Colonic mucosa (tissue), 4 donors: Measurements from ENCODE around the gene DRAXIN. TPM values are rescaled to one million over a fixed set of nuclear protein-coding genes. Genes with fewer than 3 reads are reported as not detected.

Source experiments
- DNase-seq: peaks from one replicate; pipeline ENCODE4 v3.0.0-alpha.2; 2020
- H3K27ac ChIP-seq: fragments of 200-600 bp; one replicate; pipeline ENCODE4 v1.8.0; 2021
- H3K27me3 ChIP-seq: fragments of 200-600 bp; one replicate; pipeline ENCODE4 v1.8.0; 2021
- H3K36me3 ChIP-seq: fragments of 200-600 bp; one replicate; pipeline ENCODE4 v1.8.0; 2021
- H3K4me1 ChIP-seq: fragments of 200-600 bp; one replicate; pipeline ENCODE4 v1.8.0; 2021; ENCODE audit warnings: mild to moderate bottlenecking
- H3K4me3 ChIP-seq: fragments of 200-600 bp; one replicate; pipeline ENCODE4 v1.8.0; 2021
- H3K9ac ChIP-seq, 2 donors: one replicate each; pipeline ENCODE4 v1.7.0; 2013; ENCODE audit warnings: control low read depth in 2 of 2, low read depth in 2 of 2, low read length in 2 of 2
- H3K9me3 ChIP-seq: fragments of 200-600 bp; one replicate; pipeline ENCODE4 v1.8.0; 2021
- intact Hi-C: fragments of 100-400 bp; cut with DNase I; formaldehyde crosslinking; loops from one replicate; pipeline ENCODE4 v1.14.1; 2022
- total RNA-seq, 2 donors: library from RNA; stranded (reverse); fragmentation: NEBNext Ultra II Directional in 1 of 2; extraction: Animal tissue kit (Norgen Biotek cat#: 25700) in 1 of 2; gene quantifications; one replicate each; pipeline ENCODE4 v1.2.1, GENCODE V29; 2021
- TF ChIP-seq, protein P1 (sequence below): fragments of 200-600 bp; IDR thresholded peaks from one replicate; pipeline ENCODE4 v1.8.0; 2022; ENCODE audit warnings: antibody characterized with exemption, mild to moderate bottlenecking
- donor health status: healthy.
- donor health status: DM: no; HTN: no; CAD: no.
- donor health status: DM: no; HTN: no; CAD: no.

Gene DRAXIN
- total RNA-seq, 2 donors from 2014 or later: 0.05 TPM

DNA sequence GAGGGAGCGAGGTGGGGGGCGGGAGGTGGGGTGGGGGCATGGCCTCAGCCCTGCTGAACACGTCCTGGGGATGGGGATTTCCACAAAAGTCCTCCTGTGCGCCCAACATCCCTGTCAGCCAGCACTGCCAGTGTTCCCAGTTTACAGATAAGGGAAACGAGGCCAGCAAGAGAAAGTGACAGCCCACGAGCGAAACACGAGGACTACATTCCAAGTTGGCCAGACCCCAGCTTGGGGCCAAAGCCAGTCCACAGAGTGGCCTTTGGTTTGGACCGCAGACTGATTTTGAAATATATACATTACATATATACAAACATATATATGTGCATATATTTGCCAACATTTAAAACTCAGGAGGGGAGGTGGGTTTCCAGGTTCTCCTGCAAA, 42.3 kb upstream of the DRAXIN start:
- TF ChIP-seq, protein P1, sequence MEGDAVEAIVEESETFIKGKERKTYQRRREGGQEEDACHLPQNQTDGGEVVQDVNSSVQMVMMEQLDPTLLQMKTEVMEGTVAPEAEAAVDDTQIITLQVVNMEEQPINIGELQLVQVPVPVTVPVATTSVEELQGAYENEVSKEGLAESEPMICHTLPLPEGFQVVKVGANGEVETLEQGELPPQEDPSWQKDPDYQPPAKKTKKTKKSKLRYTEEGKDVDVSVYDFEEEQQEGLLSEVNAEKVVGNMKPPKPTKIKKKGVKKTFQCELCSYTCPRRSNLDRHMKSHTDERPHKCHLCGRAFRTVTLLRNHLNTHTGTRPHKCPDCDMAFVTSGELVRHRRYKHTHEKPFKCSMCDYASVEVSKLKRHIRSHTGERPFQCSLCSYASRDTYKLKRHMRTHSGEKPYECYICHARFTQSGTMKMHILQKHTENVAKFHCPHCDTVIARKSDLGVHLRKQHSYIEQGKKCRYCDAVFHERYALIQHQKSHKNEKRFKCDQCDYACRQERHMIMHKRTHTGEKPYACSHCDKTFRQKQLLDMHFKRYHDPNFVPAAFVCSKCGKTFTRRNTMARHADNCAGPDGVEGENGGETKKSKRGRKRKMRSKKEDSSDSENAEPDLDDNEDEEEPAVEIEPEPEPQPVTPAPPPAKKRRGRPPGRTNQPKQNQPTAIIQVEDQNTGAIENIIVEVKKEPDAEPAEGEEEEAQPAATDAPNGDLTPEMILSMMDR: no peak
- no peaks in the 10 kb centered on the region for H3K27me3 ChIP-seq
- H3K4me3 ChIP-seq: no peak overlapping the region
- no peak overlapping the region for H3K27ac ChIP-seq
- H3K9ac ChIP-seq: no peak overlapping the region
- no peak for DNase-seq
- no peaks in the 10 kb centered on the region for H3K36me3 ChIP-seq
- H3K9me3 ChIP-seq: no peaks in the 10 kb centered on the region
- intact Hi-C loops: no loop called here
- H3K4me1 ChIP-seq: peaks cover 9% of the 10 kb centered on the region

DNA sequence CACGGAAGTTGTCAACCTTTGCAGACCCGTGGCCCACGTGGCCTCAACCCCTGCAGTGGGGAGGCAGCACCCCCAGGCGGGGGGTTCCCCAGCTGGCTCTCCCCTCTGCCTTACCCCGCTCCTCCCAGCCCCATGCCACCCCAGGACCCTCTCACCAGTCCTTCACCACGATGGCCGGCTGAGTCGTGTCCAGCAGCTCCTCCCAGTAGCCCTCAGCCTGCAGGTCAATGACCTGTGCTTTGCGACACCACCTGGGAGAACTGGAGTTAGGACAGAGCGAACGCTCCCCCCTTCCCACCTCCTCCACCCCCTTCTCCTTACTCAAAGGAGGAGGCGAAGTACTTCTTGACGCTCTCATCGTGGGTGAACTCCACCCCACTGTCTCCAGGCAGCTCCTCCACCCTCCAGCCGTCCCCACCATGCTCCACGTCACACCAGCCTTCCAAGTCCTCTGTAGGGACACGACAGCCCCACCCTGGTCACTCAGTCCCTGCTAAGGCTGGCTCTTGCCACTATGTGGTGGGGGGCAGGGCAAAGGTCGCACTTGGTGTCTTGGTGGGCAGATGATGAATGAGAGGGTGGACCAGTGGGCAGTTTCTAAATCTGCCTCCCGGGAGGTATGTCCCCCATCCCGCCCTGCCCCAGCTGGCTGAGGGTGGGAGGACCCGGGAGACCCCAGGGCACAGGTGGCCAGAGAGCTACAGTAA, 41.7 kb upstream of the DRAXIN start:
- H3K9ac ChIP-seq: peak overlapping the region in 1 of 2 donors; percentile 56
- H3K27ac ChIP-seq: no peak overlapping the region
- intact Hi-C loops: loop anchor here (5.0 kb wide), 1 partner anchor 73 kb away; no protein-coding TSS in a partner anchor
- peaks cover 9% of the 10 kb centered on the region for H3K4me1 ChIP-seq
- no peak overlapping the region for H3K4me3 ChIP-seq
- DNase-seq: no peak
- no peaks in the 10 kb centered on the region for H3K9me3 ChIP-seq
- no peaks in the 10 kb centered on the region for H3K36me3 ChIP-seq
- no peaks in the 10 kb centered on the region for H3K27me3 ChIP-seq
- TF ChIP-seq, protein P1: no peak

DNA sequence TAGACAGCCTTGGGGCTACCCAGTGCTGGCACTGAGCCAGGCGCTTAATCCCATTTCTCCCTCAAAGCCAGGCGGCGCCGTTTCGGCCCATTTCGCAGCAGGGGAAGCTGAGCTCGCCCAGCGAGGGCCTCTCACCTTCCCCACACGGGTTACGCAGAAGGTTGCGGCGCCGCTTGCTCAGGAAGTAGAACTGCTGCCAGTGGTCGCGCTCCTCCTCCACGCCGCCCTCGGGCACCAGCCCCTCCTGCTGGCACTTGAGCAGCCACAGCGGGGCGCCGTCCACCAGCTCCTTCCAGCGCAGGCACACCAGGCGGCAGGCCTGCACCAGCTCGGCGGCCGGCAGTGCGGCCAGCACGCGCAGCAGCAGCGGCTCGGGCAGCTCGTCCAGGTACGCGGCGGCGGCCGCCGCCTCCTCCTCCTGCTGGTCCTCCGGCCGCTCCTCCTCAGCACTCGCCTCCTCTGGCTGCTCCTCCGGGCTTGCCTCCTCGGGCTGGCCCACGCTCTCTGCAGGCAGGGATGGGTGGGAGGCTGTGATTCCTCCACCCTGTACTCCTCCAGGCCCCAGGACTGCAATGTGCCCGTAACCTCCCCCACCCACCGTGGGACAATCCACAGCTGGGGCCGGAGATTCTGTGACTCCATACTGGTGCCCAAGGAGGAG, 41.0 kb upstream of the DRAXIN start:
- no peak overlapping the region for H3K4me3 ChIP-seq
- TF ChIP-seq, protein P1: peak; percentile 68
- H3K9me3 ChIP-seq: no peaks in the 10 kb centered on the region
- DNase-seq: peak; percentile 72
- no peaks in the 10 kb centered on the region for H3K27me3 ChIP-seq
- H3K4me1 ChIP-seq: peaks cover 9% of the 10 kb centered on the region
- H3K9ac ChIP-seq: peak overlapping the region in 1 of 2 donors; percentile 56
- no peak overlapping the region for H3K27ac ChIP-seq
- no peaks in the 10 kb centered on the region for H3K36me3 ChIP-seq
- intact Hi-C loops: loop anchor here (5.0 kb wide), 1 partner anchor 72 kb away; no protein-coding TSS in a partner anchor

DNA sequence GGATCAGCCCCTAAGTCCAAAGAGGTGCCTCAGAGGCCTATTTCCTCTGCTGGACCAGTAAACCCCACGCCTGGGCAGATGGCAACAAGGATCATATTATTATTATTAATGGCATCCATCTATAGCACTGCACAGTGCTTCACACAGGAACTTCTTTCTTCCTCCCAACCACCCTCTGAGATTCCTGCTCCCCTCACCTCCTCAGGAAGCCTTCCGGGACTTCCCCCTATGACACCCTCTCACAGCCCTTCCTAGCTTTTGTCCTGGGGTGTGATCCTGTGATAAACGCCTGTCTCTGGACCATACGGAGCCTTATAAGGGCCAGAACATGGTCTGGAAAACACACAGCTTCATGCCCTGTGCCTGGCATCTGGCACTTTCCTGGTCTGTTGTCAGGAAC, 40.5 kb upstream of the DRAXIN start:
- no peak for DNase-seq
- H3K4me3 ChIP-seq: no peak overlapping the region
- intact Hi-C loops: loop anchor here (5.0 kb wide), 1 partner anchor 71 kb away; no protein-coding TSS in a partner anchor
- no peak overlapping the region for H3K27ac ChIP-seq
- H3K9ac ChIP-seq: no peak overlapping the region
- H3K27me3 ChIP-seq: no peaks in the 10 kb centered on the region
- H3K9me3 ChIP-seq: no peaks in the 10 kb centered on the region
- H3K4me1 ChIP-seq: peaks cover 9% of the 10 kb centered on the region
- no peaks in the 10 kb centered on the region for H3K36me3 ChIP-seq
- TF ChIP-seq, protein P1: no peak

DNA sequence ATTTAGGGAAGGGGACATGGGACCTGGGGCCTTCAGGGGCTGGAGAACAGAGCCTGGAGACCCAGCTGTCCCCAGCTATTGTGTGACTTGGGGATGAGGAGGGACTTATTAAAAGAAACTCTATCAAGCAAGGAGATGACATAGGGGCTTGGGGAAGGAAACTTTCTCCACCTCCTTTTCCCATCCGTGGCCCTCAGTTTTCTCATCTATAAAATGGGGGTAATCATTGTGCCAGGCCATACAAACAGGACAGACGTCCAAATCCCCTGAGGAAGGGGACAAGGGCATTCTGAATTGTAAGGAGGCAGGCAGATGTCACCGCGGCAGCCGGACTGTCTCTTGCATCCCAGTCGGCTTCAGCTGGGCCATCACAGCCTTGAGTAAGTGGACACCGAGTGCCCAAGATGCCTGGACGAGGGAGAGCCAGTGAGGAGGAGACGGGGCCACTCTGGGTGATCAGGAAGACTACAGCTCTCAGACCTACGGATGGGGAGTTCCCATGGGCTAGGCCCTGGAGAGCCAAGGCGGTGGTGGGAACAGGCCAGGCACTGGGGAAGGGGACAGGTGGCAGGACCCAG, 39.2 kb upstream of the DRAXIN start:
- no peak for DNase-seq
- intact Hi-C loops: loop anchor here (5.0 kb wide), 1 partner anchor 70 kb away; no protein-coding TSS in a partner anchor
- Histone ChIP-seq H3K27ac (no peak overlapping the region), H3K4me3 (no peak overlapping the region), H3K9me3 (no peaks in the 10 kb centered on the region), H3K9ac (no peak overlapping the region), H3K4me1 (peaks cover 9% of the 10 kb centered on the region), H3K36me3 (no peaks in the 10 kb centered on the region), H3K27me3 (no peaks in the 10 kb centered on the region)
- TF ChIP-seq, protein P1: no peak
